GM19324 (cell line): Measurements from ENCODE around the gene LRRC32.
"Not testable (repeated sequence)": the region's sequence is repeated elsewhere in the genome, so short reads cannot be mapped to it uniquely, and the experiment has no call there.

Source experiments
- ATAC-seq: cut with Tn5 transposase; IDR thresholded peaks from one replicate; pipeline ENCODE4 v1.9.1; 2021; ENCODE audit warnings: mild to moderate bottlenecking, moderate library complexity; ENCODE audit not compliant: unreplicated experiment, low FRiP score

The LRRC32 gene

DNA sequence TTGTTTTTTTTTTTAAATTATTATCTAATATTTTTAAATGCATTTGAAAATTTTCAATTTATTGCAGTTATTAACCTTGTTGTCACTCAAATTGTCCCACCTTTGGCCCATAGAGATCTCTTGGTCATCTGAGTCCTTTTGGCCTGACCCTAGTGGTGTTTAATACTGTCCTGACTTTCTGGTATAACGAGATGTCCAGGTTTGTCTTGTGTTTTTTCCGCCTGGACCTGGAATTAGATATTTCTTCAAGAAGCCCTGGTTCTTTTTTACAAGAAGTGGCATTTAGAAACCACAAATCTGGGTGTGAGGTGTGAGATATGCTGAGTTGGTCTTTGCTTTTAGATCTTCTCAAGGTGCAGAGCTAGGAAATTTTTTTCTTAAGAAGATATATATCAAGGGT is 38.1 kb downstream of the LRRC32 start:
- ATAC-seq = no peak

DNA sequence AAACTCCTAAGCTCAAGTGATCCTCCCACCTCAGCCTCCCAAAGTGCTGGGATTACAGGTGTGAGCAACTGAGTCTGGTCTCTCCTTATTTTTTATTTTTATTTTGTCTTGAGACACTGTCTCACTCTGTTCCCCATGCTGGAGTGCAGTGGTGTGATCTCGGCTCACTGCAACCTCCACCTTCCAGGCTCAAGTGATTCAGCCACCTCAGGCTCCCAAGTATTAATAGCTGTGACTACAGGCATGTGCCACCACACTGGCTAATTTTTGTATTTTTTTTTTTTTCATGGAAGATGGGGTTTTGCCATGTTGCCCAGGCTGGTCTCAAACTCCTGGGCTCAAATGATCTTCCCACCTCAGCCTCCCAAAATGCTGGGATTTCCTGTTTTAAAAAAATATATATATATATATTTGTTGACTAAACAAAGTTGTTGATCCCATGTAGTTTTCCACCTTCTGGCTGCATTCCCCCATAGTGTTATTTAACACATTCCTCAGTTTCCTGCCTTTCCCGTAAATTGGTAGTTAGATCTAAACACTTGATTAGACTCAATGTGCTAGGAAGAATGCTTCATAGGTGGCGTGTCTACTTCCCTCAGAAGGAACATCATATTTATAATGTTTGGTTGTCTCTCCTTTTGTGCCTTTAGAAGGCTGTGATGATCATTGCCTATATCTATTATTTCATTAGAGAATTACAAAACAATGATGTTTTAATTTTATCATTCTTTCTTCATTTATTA is 38.8 kb downstream of the LRRC32 start:
- no peak for ATAC-seq

DNA sequence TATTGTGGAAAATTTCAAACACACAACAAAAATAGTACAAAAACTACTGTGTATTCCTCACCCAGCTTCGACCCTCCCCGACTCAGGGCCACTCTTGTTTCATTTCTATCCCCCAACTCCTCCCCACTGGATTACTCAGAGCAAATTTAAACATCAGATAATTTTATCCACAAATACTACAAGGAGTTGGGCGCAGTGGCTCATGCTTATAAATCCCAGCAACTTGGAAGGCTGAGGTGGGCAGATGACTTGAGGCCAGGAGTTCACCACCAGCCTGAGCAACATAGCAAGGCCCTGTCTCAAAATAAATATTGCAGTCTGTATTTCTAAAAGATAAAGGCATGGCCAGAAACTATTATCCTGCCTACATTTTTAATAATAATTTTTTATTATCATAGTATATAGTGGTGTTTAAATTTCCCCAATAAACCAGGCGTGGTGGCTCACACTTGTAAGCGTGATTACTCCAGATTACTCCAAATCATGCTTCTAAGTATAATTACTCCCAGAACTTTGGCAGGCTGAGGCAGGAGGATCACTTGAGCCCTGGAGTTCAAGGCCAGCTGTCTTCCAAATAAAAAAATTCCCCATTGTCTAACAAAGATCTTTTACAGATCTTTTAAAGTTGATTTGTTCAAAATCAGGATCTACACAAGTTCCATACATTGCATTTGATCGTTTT is 39.8 kb downstream of the LRRC32 start:
- no peak for ATAC-seq

DNA sequence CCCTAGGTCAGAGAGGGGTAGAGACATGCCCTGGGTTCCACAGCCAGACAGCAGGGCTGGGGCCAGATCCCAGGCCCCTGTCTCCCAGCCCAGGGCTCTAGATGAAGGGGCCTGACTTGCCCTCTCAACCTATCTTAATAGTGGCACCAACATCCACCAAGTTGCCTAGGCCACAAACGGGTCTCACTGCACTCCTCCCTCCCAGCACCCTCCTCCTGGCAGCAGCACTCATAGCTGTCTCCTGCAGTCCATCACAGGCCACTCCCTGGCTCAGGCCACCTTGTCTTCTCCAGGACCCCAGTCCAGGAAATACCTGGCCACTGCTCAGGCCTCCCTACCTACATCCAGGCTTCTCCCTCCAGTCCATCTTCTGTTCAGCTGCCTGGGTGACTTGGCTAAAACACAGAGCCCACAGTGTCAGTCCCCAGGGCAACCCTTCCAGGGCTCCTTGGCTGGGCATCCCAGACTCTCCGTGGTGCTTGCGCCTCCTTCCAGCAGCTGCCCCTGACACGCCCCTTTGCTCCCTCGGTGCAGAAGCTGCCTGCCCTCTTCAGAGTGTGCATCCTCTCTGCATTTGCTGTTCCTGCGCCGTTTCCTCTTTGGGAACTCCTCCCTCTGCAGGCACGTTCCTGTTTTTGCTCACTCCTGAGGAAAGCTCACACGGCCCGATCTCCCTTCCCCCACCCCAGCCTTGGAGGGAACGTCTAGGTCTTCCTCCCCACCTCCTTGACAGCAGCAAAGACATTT is 40.5 kb downstream of the LRRC32 start:
- ATAC-seq = no peak

DNA sequence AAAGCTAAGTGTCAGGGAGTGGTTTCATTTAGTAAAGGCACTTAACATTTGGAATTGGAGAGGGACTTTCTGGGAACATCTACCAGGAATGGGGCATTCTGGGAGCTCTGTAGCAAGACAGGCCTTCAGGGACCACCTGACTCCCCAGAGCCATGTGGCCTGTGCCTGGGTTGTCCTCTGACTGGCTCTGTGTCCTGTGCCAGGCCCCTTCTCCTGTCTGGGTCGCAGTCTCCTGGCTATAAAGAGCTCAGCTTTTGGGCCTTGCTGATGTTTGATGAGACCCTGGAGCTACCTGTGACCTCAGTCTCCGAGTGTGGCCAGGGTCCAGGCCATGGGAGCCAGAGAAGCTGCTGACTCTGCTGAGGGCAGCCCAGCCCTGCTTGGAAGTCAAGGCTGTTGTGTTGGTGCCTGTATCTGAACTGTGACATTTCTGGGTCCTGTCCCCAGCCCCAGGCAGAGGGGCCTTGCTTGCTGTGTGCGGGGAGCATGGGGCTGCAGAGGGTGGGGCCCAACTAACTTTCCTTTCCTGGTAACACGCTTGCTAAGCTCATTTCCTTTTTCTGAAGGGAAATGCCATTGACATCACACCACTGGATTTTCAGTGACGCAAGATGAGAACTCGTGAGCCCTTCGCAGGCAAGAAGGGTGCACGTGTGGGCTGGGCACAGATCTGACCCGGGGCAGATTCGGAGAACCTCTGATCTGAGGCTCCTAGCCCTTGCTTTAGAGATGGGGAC is 41.3 kb downstream of the LRRC32 start:
- ATAC-seq = no peak

DNA sequence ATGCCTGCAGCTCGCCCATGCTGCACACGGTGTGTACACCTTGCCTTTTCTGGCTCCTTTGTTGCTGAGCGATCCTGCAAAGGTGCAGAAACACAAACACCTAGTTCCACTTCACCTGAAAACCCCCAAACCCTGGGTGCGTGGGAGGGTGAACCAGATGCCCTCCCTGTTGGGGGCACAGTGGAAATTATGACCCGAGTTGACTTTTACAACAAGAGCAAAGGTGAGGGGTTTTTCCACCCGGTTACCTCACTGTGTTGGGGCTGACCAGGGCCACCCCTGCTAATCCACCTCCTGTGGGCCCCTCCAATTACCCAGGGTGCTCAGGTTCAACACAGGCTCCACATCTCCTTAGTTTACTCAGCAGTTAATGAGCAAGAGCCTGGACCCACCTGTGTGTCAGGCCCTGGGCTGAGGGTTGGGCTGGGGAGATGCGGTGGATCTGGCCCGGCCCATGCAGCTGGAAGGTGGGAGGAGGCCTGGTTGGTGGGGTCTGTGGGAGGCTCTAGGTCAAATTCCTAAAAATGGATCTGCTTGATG is 42.1 kb downstream of the LRRC32 start:
- no peak for ATAC-seq

DNA sequence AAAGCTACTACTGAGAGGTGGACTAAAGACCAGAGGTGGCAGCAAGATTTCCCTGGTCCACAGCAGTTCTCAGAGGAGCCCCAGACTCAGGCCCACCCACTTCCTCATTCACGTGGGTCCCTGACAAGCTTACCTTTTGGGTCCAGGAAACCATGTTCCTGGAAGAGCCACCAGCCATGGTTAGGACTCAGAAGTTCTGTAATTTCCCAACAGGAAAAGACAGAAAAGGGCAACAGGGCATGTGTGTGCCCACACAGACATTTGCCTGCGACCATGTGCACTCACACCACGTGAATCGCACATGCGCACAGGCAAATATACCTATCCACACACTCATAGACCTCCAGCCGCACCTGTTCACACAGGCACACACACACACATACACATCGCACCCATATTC is 42.9 kb downstream of the LRRC32 start:
- ATAC-seq = no peak

DNA sequence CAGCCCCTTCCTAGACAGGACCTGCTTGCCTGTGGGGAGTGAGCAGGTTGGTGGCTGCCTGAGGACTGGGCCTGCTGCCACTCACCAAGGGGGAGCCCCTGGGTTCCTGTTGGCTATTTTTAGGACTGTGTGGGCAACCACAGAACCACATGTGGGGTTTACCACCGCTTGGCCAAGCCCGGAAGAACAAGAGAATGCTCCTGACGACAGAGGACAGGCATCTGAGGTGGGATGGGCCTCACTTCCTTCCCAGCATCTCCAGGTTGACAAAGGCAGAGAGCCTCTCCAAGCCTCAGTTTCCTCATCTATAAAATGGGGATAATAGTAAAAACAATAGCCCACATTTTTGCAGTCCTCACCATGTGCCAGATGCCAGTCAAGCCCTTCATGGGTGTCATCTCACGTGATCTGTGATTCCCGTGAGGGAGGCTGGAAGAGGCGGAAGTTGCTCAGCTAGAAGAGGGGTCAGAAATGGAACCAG is 43.6 kb downstream of the LRRC32 start:
- ATAC-seq = peak; percentile 75

DNA sequence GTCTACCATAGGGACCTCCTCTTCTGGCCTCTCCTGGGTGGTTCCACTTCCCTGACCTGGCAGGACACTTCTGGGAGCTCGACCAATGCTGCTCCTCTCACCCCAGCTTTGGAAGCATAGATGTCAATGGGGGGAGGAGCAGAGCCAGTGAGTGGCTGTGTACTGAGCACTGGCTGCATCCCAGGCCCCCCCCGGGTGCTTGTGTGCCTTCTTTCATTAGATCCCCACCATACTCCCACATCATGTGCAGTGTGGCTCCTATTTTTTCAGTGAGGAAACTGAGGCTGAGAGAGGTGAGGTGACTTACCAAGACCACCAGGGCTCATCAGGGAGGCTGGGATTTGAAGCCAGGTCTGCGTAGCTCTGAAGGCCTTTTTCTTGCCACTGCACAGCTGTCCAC is 44.3 kb downstream of the LRRC32 start:
- ATAC-seq = no peak

DNA sequence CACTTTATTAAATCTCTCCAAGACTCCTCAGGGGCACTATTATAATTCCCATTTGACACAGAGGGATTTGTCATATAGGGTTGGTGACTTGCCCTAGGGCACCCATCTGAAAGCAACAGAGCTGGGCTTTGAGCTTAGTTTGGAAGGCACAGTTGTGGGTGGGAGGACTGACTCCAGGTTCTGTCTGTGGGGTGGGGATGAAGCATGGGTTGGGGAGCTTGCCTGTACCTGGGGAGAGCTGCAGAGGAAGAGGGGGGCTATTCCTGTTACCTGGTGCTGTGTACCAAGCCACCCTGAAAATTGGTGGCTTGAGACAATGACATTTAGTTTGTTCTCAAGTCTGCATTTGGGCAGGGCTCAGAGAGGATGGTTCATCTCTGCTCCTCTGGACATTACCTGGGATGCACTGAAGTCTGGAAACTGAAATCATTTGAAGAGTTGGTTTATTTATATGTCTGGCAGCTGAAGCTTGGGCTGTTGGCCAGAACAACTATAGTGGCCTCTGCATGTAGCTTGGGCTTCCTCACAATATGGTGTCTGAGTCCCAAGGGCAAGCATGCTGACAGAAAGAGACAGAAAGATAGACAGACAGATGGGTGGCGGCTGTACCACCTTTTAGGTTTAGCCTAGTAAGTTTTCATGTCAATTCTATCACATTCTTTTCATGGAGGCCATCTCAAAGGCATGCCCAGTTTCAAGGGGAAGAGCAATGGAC is 44.9 kb downstream of the LRRC32 start:
- no peak for ATAC-seq

DNA sequence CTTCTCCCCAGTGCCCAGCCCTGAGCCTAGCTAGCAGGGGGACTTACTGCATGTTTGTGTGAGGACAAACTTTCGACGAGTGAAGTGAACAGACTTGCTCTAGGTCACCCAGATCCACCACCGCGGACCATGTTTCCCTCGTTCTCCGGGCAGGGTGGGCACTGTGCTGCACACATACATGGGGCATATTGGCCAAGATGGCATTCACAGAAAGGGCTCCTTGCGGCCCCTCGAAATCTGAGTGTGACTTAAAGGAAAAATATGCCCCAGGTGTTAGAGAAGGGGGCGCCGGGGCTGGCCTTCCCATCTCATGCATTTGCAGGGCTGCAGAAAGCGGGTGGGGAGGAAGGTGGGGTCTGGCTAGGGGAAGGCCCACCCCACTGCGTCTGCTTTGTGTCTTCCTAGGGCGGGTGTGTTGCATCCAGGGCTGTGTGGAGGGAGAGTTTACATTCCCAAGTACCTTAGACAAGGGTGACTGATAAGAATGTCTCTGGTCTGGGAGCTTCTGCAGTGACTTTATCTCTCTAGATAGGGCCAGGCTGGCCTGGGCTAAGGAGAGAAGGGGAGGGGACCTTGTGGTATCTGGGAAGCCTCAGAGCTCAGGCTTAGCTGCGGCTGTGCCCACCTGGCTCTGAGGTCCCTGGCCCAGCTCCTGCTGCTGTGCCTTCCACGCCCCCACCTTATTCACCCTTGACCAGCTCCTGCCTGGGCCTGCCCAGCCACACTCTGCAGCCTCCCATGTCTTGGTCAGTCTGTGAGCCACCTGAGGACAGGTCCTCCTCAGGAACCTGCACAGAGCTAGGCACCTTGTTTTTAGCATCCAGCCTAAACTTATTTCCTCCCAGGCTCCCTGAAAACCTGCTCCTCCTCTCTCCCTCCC is 45.8 kb downstream of the LRRC32 start:
- no peak for ATAC-seq

DNA sequence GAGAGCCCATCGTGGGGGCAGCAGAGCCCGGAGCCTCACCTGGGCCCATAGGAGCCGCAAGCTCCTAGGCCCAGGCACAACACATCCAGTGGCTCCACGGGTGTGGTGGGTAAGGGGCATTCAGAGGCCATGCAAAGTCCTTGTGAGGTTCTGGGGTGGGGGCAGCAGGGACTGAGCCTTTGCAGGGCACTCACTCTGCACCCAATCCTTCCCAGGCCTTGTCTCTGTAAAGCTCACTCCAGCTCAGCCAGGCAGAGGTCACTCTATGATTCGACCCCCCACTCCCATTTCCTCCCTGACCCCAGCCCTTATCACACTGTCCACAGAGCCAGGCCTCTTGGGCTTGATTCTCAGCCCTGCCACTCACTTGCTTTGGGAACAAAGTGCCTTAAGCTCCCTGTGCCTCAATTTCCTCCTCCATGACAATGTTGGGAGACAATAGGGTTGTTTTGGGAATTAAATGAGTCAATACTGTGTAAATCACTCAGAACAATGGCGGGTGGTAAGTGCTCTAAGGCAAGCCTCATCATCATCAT is 46.6 kb downstream of the LRRC32 start:
- no peak for ATAC-seq

DNA sequence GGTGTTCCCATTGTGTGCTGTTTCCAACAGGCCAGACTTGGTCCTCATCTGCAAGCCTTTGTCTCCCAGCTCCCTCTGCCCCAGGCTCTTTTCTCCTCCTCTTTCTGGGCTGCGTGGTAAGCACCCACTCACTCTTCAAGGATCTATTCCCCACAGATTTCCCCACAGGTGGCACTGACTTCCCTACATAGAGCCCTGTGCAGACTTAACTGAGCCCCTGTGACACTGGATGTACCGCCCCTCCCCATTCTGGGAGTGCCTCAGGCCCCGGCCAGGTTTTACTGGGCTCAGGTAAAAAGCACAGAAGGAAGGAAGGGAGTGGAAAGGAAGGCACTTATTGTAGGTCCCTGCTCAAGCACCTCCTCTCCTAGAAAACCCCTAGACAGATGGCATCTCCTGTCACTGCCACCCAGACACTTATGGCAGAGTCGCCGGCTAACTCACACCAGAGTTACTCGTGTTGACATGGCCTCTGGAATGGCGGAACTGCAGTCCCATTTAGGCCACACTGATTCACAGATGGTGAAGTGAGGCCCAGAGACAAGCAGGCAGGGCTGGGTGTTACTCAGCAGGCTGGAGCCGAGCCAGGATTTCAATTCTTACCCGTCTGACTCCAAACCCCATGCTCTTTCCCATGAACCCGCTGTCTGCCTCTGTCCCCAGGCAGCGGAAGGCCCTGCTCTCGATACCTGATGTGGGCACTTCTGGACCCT is 47.2 kb downstream of the LRRC32 start:
- no peak for ATAC-seq

DNA sequence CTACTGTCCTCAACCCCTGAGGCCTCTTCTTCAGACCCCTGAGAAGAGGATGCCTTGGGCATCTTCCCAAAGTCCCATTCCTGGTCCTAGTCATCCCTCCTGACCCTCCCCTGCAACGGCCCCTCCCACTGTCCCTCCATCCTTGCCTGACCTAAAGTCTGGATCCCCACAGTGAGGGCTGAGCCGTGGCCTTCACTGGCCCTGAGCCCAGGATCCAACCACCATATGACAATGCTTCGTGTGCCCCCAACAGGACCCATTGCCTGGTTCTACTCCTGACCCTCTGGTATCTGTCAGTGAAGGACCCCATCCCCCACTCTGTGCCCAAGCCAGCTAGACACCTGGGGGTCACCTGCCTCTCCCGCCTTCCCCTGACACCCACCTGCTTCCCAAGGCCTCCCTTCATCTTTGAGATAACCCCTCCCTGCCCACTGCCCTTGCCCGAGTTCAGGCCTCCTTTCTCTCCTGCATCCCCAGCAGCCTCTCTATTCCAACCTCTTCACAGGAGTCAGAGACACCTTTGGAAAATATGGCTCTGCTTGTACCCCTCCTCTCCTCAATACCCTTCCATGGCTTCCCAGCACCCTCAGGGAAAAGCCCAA is 48.0 kb downstream of the LRRC32 start:
- ATAC-seq = no peak

DNA sequence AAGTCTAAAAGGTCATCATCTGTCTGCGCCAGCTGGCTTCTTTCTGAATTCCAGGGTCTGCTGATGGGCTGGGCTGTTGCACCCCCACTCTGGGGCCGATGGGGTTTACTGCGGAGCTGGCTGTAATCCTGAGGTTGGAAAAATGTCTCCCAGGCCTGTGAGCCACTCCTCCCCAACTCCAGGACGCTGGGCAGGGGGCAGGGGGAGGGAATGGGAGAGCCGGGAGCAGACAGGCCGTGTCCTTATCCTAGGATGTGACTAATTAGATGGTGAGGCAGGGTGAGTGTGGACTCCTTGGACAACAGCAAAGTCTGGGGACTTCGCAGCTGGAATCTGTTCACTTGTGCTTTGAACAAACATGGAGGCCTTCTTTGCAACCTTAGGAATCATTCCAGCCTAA is 48.7 kb downstream of the LRRC32 start:
- no peak for ATAC-seq

DNA sequence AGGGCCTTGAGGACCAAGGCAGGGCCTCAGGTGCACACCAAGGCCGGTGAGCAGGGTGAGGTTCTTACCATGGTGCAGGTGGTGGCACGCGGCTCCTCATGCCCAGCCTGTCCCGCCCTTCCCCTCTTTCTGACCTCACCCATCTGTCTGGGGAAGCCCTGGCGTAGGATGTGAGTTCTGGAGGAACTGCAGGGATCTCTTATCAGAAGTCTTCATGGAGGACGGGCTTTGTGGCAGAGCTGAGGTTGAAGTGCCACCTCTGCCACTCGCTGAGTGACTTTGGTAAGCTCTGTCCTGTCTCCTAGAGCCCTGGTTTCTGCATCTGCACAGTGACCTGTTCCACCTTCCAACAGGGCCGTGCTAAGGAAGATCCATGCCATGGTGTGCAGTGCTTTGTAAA is 49.1 kb downstream of the LRRC32 start:
- no peak for ATAC-seq

DNA sequence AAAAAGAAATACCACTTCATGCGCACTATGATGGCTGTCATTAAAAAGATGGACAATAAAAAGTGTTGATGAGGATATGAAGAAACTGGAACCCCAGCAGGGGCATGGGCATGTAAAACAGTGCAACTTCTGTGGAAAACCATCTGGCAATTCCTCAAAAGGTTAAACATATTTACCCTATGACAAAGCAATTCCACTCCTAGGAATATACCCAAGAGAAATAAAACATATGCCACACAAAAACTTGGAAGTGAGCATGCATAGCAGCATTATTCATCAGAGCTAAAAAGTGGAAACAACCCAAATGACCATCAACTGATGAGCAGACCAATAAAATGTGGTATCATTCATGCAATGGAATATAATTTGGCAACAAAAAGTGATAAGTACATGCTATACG is 50.1 kb downstream of the LRRC32 start:
- no peak for ATAC-seq

DNA sequence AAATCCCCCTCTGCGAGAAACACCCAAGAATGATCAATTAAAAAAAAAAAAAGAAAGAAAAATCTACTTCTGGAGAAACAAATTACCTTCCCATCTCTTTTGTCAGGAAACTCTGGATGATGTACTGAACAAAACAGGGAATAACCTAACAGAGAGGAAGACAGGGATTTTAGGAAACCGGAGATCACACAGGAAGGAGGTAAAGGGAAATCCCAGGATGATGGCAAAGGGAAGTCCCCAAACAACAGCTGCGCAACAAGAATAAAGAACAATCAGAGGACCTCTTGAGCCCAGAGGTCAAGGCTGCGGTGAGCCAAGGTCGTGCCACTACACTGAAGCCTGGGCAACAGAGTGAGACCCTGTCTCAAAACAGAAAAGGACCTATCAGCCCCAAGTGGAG is 50.7 kb downstream of the LRRC32 start:
- ATAC-seq = not testable (repeated sequence)
